Activated T-cell treated with anti-CD3 and anti-CD28 coated beads, Interleukin-2, amount 50 U/mL, for 4 hours (primary cell): ENCODE results near the gene MAST2. TPM values are rescaled to one million over a fixed set of nuclear protein-coding genes. Genes with fewer than 3 reads are reported as not detected.

Experiments used
- ATAC-seq, 2 donors: fragments of 200-7000 bp; cut with Tn5 transposase; one replicate each; pipeline ENCODE4 v1.10.0; 2021
- DNase-seq: peaks from one replicate; pipeline ENCODE4 v3.0.0-alpha.2; 2020
- H3K27me3 Mint-ChIP-seq: one replicate; pipeline ENCODE4 v1.8.0; 2021; ENCODE audit warnings: low read depth, mixed read lengths
- H3K36me3 Mint-ChIP-seq: one replicate; pipeline ENCODE4 v1.8.0; 2022; ENCODE audit warnings: mixed read lengths; ENCODE audit not compliant: insufficient read depth
- H3K4me1 Mint-ChIP-seq: one replicate; pipeline ENCODE4 v1.8.0; 2021; ENCODE audit warnings: low read depth, mixed read lengths
- H3K4me3 Mint-ChIP-seq: one replicate; pipeline ENCODE4 v1.8.0; 2021; ENCODE audit warnings: mild to moderate bottlenecking, moderate library complexity, mixed read lengths
- H3K9me3 Mint-ChIP-seq: one replicate; pipeline ENCODE4 v1.8.0; 2021; ENCODE audit warnings: mixed read lengths
- total RNA-seq, 3 donors: library from RNA; stranded (reverse); gene quantifications; one replicate each; pipeline ENCODE4 v1.2.1, GENCODE V29; 2021

Gene MAST2
- total RNA-seq, 3 donors from 2014 or later: 15.7 to 19.3 (median 17.6) TPM

DNA sequence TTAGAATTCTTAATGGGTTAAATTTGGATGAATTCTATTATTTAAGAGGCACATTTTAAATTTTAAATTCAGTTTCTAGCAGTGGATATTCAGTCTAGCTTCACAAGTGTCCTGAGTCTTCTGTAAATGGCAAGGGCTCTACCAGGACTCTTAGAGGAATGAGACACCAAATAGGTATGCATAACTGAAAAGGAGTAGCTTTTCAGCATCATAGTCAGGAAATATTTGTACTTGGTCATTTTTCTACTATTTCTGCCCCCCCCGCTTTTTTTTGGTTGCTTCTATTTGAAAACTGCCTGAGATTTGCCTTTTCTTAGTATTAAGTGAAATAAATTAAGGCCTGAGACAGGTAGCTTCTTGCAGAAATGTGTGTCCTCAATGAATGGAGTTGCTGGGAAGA, 80.2 kb downstream of the MAST2 start:
- ATAC-seq (no peak), DNase-seq (no peak)
- Mint-ChIP-seq H3K36me3 (no peaks in the 10 kb centered on the region), H3K4me1 (peaks cover 10% of the 10 kb centered on the region), H3K4me3 (no peak overlapping the region), H3K27me3 (no peaks in the 10 kb centered on the region), H3K9me3 (no peaks in the 10 kb centered on the region)

DNA sequence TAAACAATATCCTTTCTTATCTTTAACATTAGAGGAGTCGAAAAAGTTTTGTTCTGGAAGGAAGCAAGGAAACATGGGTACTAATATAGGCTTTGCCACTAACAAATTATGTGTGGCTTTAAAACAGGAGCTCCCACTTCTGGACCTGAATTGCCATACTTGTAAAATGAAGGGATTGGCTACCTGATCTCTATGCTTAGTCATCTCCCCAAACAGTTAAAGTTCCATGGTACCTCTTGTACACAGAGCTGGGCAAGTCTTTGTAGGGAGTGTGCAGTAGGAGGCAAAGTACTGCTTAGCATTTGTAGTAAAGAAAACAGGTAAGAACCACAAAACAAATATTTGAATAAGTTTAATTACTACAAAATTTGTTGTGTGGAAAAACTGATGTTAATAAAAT, 81.3 kb downstream of the MAST2 start:
- H3K4me3 Mint-ChIP-seq: no peak overlapping the region
- ATAC-seq (no peak), DNase-seq (no peak)
- H3K9me3 Mint-ChIP-seq: no peaks in the 10 kb centered on the region
- H3K27me3 Mint-ChIP-seq: no peaks in the 10 kb centered on the region
- H3K36me3 Mint-ChIP-seq: no peaks in the 10 kb centered on the region
- H3K4me1 Mint-ChIP-seq: peaks cover 10% of the 10 kb centered on the region

DNA sequence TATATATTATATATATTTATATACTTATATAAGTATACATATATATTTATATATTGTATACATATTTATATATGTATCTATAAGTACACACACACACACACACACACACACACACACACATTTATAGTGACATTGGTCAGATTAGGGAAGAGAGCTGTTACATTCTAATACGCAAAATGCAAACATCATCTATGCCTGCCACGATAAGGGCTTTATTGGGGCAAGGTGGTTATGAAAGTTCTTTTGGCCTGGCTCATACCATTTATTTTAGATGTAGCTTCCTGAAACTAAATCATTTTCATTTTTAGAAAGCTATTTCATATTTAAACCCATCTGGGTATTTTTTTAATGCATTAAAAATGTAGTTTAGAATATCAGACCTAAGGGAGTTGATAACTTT, 82.8 kb downstream of the MAST2 start:
- Mint-ChIP-seq H3K4me1 (peaks cover 10% of the 10 kb centered on the region), H3K4me3 (no peak overlapping the region), H3K36me3 (peaks cover 3% of the 10 kb centered on the region), H3K27me3 (no peaks in the 10 kb centered on the region), H3K9me3 (no peaks in the 10 kb centered on the region)
- DNase-seq (no peak), ATAC-seq (no peak)

DNA sequence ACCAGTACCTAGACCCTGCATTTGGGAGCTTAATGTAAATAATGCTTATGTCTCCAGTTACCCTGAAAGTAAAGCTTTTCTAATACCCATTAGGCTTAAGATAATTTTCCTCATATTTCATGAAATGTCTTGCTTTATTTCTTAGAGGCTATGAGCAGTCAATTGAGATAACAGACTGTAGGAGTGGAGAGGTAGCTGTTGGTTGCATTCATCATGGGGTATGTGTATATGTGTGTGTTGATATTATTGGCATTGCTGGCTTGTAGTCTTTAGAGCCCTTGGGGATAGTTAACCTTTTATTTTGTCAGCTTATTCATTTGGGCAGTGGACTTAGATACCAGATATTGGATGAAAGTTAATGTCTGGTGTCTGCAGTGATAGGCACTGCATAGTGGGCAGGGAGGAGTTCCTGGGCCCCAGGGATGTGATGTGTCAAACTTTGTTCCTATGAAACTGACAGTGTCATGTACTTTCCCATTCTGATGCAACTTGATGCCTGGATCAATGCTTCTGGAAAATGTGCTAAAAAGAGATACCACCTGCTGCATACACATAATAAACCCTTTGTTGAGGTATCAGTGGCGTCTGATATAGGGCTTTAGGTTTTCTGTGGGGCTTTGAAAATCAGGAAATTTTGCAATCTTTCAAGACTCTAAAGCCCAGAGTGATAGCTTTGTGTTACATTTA, 83.9 kb downstream of the MAST2 start:
- no peak for ATAC-seq

DNA sequence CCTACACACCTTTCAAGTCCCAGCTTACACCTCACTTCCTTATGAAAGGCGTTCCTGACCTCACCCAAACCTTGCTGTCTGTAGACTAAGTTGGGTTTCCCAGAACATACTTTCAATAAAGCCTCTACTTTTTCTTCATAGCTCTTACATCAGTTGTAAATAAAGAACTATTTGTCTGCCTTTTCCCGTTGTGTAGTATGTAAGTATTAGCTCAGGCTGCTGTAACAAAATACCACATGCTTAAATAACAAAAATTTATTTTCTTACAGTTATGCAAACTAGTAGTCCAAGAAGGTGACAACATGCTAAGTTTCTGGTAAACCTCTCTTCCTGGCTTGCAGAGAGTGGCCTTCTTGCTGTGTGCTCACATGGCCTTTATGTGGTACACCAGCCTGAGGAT, 86.7 kb downstream of the MAST2 start:
- no peak for ATAC-seq

More for the DNA sequence above, 83.9 kb downstream of the MAST2 start:
- H3K9me3 Mint-ChIP-seq: no peaks in the 10 kb centered on the region
- peaks cover 3% of the 10 kb centered on the region for H3K36me3 Mint-ChIP-seq
- no peaks in the 10 kb centered on the region for H3K27me3 Mint-ChIP-seq
- no peak overlapping the region for H3K4me3 Mint-ChIP-seq
- peaks cover 10% of the 10 kb centered on the region for H3K4me1 Mint-ChIP-seq
- DNase-seq: no peak

DNA sequence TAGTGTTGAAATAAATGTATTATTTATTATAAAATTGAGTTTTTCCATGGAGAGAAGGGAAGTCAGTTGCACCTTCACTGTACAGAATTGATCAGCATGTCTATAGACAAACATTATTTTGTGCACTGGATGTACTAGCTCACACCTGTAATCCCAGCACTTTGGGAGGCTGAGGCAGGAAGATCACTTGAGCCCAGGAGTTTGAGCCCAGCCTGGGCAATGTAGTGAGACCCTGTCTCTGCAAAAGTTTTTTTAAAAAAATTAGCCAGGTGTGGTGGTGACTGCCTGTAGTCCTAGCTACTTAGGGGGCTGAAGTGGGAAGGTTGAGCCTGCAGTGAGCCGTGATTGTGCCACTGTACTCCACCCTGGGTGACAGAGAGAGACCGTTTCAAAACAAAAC, 87.7 kb downstream of the MAST2 start:
- H3K4me3 Mint-ChIP-seq: no peak overlapping the region
- H3K4me1 Mint-ChIP-seq: peaks cover 10% of the 10 kb centered on the region
- ATAC-seq (no peak), DNase-seq (no peak)
- H3K27me3 Mint-ChIP-seq: no peaks in the 10 kb centered on the region
- peaks cover 3% of the 10 kb centered on the region for H3K36me3 Mint-ChIP-seq
- H3K9me3 Mint-ChIP-seq: no peaks in the 10 kb centered on the region

More for the DNA sequence above, 86.7 kb downstream of the MAST2 start:
- Mint-ChIP-seq H3K36me3 (peaks cover 3% of the 10 kb centered on the region), H3K9me3 (no peaks in the 10 kb centered on the region), H3K4me1 (peaks cover 10% of the 10 kb centered on the region), H3K4me3 (no peak overlapping the region), H3K27me3 (no peaks in the 10 kb centered on the region)
- DNase-seq: no peak

DNA sequence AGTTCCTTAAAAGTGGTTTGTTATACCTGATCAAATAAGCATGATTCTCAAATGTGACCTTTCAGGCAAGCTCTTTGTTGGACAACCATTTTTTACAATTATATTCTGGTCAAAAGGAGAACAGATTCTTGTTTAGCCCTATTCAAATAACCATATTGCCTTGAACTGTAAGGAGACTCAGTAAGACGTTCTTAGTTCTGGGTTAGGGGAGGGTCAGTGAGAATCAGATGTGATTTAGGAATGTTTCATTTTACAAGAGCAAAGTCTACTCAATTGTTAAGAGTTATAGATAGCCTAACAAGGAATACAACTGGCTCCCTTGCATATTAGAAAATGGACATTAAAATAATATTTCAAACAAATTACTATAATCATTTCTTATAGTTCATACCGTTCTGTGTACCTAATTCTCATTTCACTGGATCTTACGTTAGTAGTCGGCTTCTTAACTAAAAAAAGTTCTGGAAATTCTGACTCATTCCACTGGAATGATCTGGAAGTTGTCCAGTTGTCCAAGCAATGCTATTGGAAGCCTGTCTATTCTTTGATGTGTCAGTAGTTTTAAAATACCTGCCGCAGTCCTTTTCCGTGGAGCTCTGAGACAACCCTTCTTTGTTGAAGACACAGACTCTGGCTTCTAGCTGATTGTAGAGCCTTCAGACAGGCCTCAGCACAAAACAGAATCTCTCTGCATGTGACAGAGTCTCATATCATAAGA, 88.8 kb downstream of the MAST2 start:
- Mint-ChIP-seq H3K4me3 (no peak overlapping the region), H3K9me3 (no peaks in the 10 kb centered on the region), H3K27me3 (no peaks in the 10 kb centered on the region), H3K4me1 (peaks cover 8% of the 10 kb centered on the region), H3K36me3 (peaks cover 3% of the 10 kb centered on the region)
- DNase-seq (no peak), ATAC-seq (no peak)

DNA sequence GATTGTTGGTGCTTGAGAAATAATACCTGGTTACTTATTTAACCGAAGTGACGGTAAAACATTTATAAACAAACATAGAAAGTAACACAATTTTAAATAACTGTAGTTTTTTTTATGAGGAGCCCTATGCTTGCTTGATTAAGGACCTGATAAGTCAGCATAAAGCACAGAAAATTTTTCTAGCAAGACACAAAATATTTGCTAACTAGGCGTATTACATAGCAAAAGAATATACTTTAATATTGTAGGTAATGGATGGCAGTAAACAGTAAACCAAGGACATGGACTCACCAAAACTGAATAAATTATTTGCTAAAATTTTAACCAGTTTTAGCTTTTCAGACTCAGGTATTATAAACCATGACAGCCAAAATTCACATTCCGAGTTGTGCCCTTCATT, 90.9 kb downstream of the MAST2 start:
- H3K9me3 Mint-ChIP-seq: no peaks in the 10 kb centered on the region
- no peak for DNase-seq
- H3K4me1 Mint-ChIP-seq: no peaks in the 10 kb centered on the region
- ATAC-seq: no peak
- no peak overlapping the region for H3K4me3 Mint-ChIP-seq
- H3K27me3 Mint-ChIP-seq: no peaks in the 10 kb centered on the region
- peaks cover 3% of the 10 kb centered on the region for H3K36me3 Mint-ChIP-seq

DNA sequence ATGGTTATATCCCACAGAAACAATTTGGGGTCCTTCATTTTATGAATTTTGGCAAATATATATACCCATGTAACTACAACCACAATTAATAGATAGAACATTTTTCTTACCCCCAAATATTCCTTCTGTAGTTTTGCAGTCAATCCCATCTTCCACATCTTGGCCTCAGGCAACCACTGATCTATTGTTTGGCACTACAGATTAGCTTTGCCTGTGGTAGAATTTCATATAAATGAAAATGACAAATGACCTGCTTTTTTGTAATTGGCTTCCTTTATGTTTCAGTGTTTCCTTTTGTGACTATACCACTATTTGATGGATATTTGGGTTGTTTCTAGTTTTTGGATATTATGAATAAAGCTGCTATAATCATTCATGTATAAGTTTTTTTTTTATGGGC, 91.5 kb downstream of the MAST2 start:
- H3K9me3 Mint-ChIP-seq: no peaks in the 10 kb centered on the region
- no peak for ATAC-seq

DNA sequence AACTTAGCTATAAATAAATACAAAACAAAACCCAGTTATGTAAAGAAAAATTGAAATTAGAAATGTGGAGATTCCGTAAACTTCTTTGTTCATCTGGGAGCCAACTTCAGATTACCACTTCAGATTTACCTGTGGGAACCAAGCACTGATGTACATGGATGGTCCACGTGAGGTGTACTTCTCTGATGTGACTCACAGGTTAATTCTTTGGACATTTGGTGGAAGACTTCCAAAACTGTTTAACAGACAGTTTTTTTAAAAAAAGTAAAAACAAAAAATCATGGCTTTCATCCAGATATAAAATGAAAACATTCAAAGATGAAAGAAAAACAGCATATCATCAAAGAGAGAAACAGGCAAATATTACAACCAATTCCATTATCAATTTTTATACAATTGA, 92.0 kb downstream of the MAST2 start:
- Mint-ChIP-seq H3K4me1 (no peaks in the 10 kb centered on the region), H3K9me3 (no peaks in the 10 kb centered on the region)

More for the DNA sequence above, 91.5 kb downstream of the MAST2 start:
- no peak for DNase-seq
- no peaks in the 10 kb centered on the region for H3K4me1 Mint-ChIP-seq
- H3K4me3 Mint-ChIP-seq: no peak overlapping the region
- no peaks in the 10 kb centered on the region for H3K27me3 Mint-ChIP-seq
- H3K36me3 Mint-ChIP-seq: peaks cover 2% of the 10 kb centered on the region

DNA sequence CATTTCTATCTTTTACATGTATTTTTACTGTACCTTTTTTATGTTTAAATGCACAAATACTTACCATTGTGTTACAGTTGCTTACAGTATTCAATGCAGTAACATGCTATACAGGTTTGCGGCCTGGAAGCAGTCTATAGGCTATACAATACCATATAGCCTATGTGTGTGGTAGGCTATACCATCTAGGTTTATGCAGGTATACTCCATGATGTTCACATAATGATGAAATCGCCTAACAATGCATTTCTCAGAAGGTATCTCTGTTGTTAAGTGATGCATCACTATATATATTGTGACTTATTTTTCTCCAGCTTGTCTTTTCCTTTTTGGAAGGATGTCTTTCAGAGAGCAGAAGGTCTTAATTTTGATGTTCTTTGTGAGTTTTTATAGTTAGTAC, 103.5 kb downstream of the MAST2 start:
- no peaks in the 10 kb centered on the region for H3K9me3 Mint-ChIP-seq
- no peaks in the 10 kb centered on the region for H3K4me1 Mint-ChIP-seq
- H3K27me3 Mint-ChIP-seq: no peaks in the 10 kb centered on the region
- DNase-seq (no peak), ATAC-seq (no peak)
- H3K36me3 Mint-ChIP-seq: peaks cover 5% of the 10 kb centered on the region
- no peak overlapping the region for H3K4me3 Mint-ChIP-seq

More for the DNA sequence above, 92.0 kb downstream of the MAST2 start:
- H3K27me3 Mint-ChIP-seq: no peaks in the 10 kb centered on the region
- no peaks in the 10 kb centered on the region for H3K36me3 Mint-ChIP-seq
- ATAC-seq (no peak), DNase-seq (no peak)
- no peak overlapping the region for H3K4me3 Mint-ChIP-seq

DNA sequence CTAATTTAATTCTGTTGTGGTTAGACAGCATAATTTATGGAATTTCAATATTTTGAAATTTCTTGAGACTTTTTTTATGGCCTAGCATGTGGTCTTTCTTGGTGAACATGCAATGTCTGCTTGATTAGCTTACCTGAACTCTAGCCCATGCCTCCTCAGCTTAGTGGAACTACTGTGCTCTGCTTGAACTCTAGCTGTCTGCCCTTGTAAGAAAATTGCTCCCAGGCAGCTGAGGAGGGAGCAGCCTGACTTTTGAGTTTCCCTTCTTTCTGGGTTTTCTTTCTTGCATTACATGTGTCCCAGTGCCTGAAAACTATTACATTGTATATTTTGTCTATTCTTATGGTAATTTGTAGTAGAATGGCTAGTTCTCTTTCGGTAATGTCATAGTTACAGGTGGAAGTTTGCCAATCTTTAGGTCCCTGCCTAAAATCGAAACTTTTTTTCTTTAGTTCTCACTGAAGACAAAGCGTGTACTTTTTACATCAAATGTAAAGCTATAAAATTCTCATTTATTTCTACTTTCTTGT, 105.3 kb downstream of the MAST2 start:
- H3K9me3 Mint-ChIP-seq: no peaks in the 10 kb centered on the region
- H3K4me3 Mint-ChIP-seq: no peak overlapping the region
- no peaks in the 10 kb centered on the region for H3K4me1 Mint-ChIP-seq
- peaks cover 6% of the 10 kb centered on the region for H3K36me3 Mint-ChIP-seq
- no peaks in the 10 kb centered on the region for H3K27me3 Mint-ChIP-seq
- ATAC-seq (no peak), DNase-seq (no peak)

DNA sequence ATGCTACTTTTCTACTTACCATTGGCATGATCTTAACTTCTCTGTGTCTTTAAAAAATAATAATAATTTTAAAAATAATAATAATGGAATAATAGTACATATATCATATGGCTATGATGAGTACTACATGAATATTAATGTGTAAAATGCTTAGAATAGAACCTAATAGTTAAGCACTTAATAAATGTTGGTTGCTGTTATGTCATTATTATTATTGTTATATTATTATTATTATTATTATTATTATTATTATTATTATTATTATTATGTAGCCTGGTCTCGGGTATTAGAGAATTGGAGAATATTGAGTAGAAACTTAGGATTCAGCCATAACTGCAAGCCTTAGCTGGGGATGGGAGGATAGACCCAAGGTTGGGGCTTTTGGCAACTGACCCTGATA, 108.2 kb downstream of the MAST2 start:
- no peaks in the 10 kb centered on the region for H3K4me1 Mint-ChIP-seq
- no peak overlapping the region for H3K4me3 Mint-ChIP-seq
- H3K9me3 Mint-ChIP-seq: no peaks in the 10 kb centered on the region
- DNase-seq (no peak), ATAC-seq (no peak)
- peaks cover 6% of the 10 kb centered on the region for H3K36me3 Mint-ChIP-seq
- no peaks in the 10 kb centered on the region for H3K27me3 Mint-ChIP-seq

DNA sequence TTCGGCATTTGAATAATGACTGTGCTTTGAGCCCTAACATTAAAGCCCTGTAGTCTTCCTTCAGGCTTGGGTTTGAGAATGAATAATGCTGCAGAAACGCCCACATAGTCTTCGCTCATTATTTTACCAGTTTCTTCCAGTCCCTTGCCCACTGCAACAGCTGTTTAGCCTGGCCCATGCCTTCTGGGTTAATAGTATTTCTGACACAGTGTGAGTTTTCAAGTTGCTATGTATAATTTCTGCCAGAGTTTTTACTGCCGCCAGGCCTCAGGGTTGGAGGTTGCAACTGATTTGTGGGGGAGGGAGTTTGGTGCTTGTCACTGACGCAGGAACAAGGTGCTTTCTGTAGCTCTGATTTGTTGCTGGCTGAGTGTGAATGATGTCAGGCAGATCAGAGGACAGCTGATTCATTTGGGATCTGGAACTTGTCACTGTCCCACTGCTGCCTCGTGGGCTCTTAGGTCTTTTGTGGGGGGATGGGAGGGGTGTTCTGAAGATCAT, 109.8 kb downstream of the MAST2 start:
- ATAC-seq (peak in 1 of 2 donors; percentile 25), DNase-seq (no peak)
- Mint-ChIP-seq H3K27me3 (no peaks in the 10 kb centered on the region), H3K4me1 (no peaks in the 10 kb centered on the region), H3K36me3 (peaks cover 7% of the 10 kb centered on the region), H3K9me3 (no peaks in the 10 kb centered on the region), H3K4me3 (no peak overlapping the region)
